B cell (primary cell): ENCODE data around the gene ADH7. TPM values are rescaled to one million over a fixed set of nuclear protein-coding genes. Genes with fewer than 3 reads are reported as not detected.

Source experiments
- ATAC-seq: fragments of 200-7000 bp; cut with Tn5 transposase; one replicate; pipeline ENCODE4 v1.10.0; 2021; ENCODE audit warnings: low read depth, mild to moderate bottlenecking, moderate number of reproducible peaks, moderate library complexity
- CTCF ChIA-PET: fragments of 350-600 bp; sonication (Branson Sonifier 250); formaldehyde crosslinking; loops from one replicate; lab custom pipeline; 2021; ENCODE audit warnings: antibody characterized with exemption, inconsistent platforms; lab: Charles Lee
- POLR2A ChIA-PET: fragments of 350-600 bp; sonication (Branson Sonifier 250); formaldehyde crosslinking; loops from one replicate; lab custom pipeline; 2021; ENCODE audit warnings: antibody characterized with exemption; lab: Charles Lee
- DNase-seq: peaks from one replicate; pipeline ENCODE4 v3.0.0; 2013
- H2AFZ ChIP-seq: 2 replicates; pipeline ENCODE4 v1.6.1; 2012; ENCODE audit warnings: mild to moderate bottlenecking, low read depth, low read length; ENCODE audit not compliant: insufficient read depth, poor library complexity, severe bottlenecking
- H3K27ac ChIP-seq, 2 donors: 1 replicate in 1 of 2; 2 replicates in 1 of 2; pipeline ENCODE4 v1.5.1; 2012 to 2013; ENCODE audit warnings: low read length in 2 of 2, mild to moderate bottlenecking in 2 of 2, moderate library complexity in 1 of 2
- H3K27me3 ChIP-seq, 4 experiments: fragments of 200-600 bp in 1 of 4; sonication (generic) in 1 of 4; replicated peaks in 1 of 4; 1 replicate in 2 of 4; 2 replicates in 2 of 4; pipeline versions ENCODE4 v1.6.1 to v1.7.0; 2013 to 2016; ENCODE audit warnings: low read length in 3 of 4, mild to moderate bottlenecking in 2 of 4, mixed read lengths in 1 of 4, moderate library complexity in 1 of 4; ENCODE audit not compliant: insufficient read depth in 4 of 4, control insufficient read depth in 3 of 4; ENCODE audit errors: control extremely low read depth in 1 of 4
- H3K36me3 ChIP-seq, 2 experiments: replicated peaks in 1 of 2; 1 replicate in 1 of 2; 2 replicates in 1 of 2; pipeline versions ENCODE4 v1.6.1 to v1.7.1; 2013; ENCODE audit warnings: low read length in 1 of 2; ENCODE audit not compliant: insufficient read depth in 2 of 2, control insufficient read depth in 1 of 2; ENCODE audit errors: control extremely low read depth in 1 of 2, extremely low read depth in 1 of 2
- H3K4me1 ChIP-seq, 2 donors: fragments of 200-600 bp in 1 of 2; sonication (generic) in 1 of 2; 1 replicate in 1 of 2; 2 replicates in 1 of 2; pipeline versions ENCODE4 v1.5.1 to v1.6.1; 2013 to 2017; ENCODE audit warnings: low read length in 2 of 2; ENCODE audit not compliant: control insufficient read depth in 2 of 2, insufficient read depth in 2 of 2
- H3K4me2 ChIP-seq: replicated peaks from 2 replicates; pipeline ENCODE3; 2012; ENCODE audit warnings: mild to moderate bottlenecking, low read depth, low read length; ENCODE audit not compliant: poor library complexity, severe bottlenecking
- H3K4me3 ChIP-seq, 5 experiments: fragments of 200-600 bp in 1 of 5; sonication (generic) in 1 of 5; 1 replicate in 3 of 5; 2 replicates in 2 of 5; pipeline versions ENCODE4 v1.5.1 to v1.7.0; 2011 to 2016; ENCODE audit warnings: low read length in 4 of 5, mild to moderate bottlenecking in 4 of 5, low read depth in 2 of 5, control low read depth in 1 of 5, moderate library complexity in 1 of 5; ENCODE audit not compliant: insufficient read depth in 1 of 5; ENCODE audit errors: control extremely low read depth in 1 of 5, extremely low read depth in 1 of 5
- H3K79me2 ChIP-seq: fragments of 200-600 bp; sonication (generic); one replicate; pipeline ENCODE4 v1.6.0; 2016; ENCODE audit warnings: low read length; ENCODE audit not compliant: control insufficient read depth, insufficient read depth
- H3K9ac ChIP-seq: fragments of 200-600 bp; sonication (generic); 2 replicates; pipeline ENCODE4 v1.6.1; 2017; ENCODE audit warnings: mild to moderate bottlenecking, low read length, moderate library complexity
- H3K9me3 ChIP-seq, 3 donors: one replicate each; pipeline versions ENCODE4 v1.6.1 to v1.7.1; 2013; ENCODE audit warnings: low read length in 2 of 3; ENCODE audit not compliant: control insufficient read depth in 2 of 3, insufficient read depth in 1 of 3; ENCODE audit errors: control extremely low read depth in 1 of 3
- H4K20me1 ChIP-seq: 2 replicates; pipeline ENCODE4 v1.6.0; 2012; ENCODE audit warnings: mild to moderate bottlenecking, low read length; ENCODE audit not compliant: insufficient read depth, control insufficient read depth, poor library complexity, severe bottlenecking
- H3K27ac Mint-ChIP-seq: one replicate; pipeline ENCODE4 v1.8.0; 2021; ENCODE audit warnings: mixed read lengths
- H3K27me3 Mint-ChIP-seq: one replicate; pipeline ENCODE4 v1.8.0; 2021; ENCODE audit warnings: mixed read lengths
- H3K4me1 Mint-ChIP-seq: one replicate; pipeline ENCODE4 v1.8.0; 2021; ENCODE audit warnings: mixed read lengths
- H3K4me3 Mint-ChIP-seq: one replicate; pipeline ENCODE4 v1.8.0; 2021; ENCODE audit warnings: mixed read lengths
- H3K9me3 Mint-ChIP-seq: one replicate; pipeline ENCODE4 v1.8.0; 2022; ENCODE audit warnings: mixed read lengths; ENCODE audit not compliant: insufficient read depth
- CTCF ChIP-seq: fragments of 200-600 bp; IDR thresholded peaks from one replicate; pipeline ENCODE4 v1.8.0; 2022; ENCODE audit warnings: antibody characterized with exemption, mild to moderate bottlenecking
- EZH2 ChIP-seq: IDR thresholded peaks from 2 replicates; pipeline ENCODE4 v1.6.1; 2012; ENCODE audit warnings: borderline replicate concordance, low read depth, mild to moderate bottlenecking, moderate library complexity, low read length; ENCODE audit not compliant: insufficient read depth, poor library complexity, severe bottlenecking
- WGBS: methylation state at CpG from one replicate; pipeline ENCODE4 v1.1.5; 2013; ENCODE audit warnings: missing lambda C conversion rate; ENCODE audit not compliant: insufficient coverage; 5-methylcytosine and 5-hydroxymethylcytosine counted together
- intact Hi-C: fragments of 100-400 bp; cut with micrococcal nuclease; formaldehyde crosslinking; loops from one replicate; pipeline ENCODE4 v1.10.0; 2022
- polyA plus RNA-seq: library from polyadenylated mRNA; depleted of rRNA; stranded (reverse); fragments of >200 nt; gene quantifications from 2 replicates; pipeline ENCODE4 v1.2.3, GENCODE V29; 2012
- total RNA-seq, 2 donors: library from RNA; stranded (reverse); fragments of 120-200 nt in 1 of 2; gene quantifications; 1 replicate in 1 of 2; 2 replicates in 1 of 2; pipeline versions ENCODE4 v1.2.3 to v1.2.4, GENCODE V29; 2013 to 2022

ADH7 gene
- total and polyA plus RNA-seq, 2 donors (not counting 1 experiment from before 2014, with no cell fraction given): not detected

GRCh38 chr4:99462875-99463464 is 27.8 kb upstream of the ADH7 start:
- no peak overlapping the region for H3K4me3 Mint-ChIP-seq
- DNase-seq: peak; percentile 59
- no peaks in the 10 kb centered on the region for H3K9me3 Mint-ChIP-seq
- H3K27me3 ChIP-seq: peaks cover 0 to 9% (median 0%) of the 10 kb centered on the region in 4 experiments
- H3K9ac ChIP-seq: no peak overlapping the region
- no peak overlapping the region for H3K27ac Mint-ChIP-seq
- CTCF ChIA-PET: interaction anchor here (0.8 to 2.8 kb wide), 12 partner anchors 8 to 1312 kb away, joined by 3 to 11 read pairs (median 4); no protein-coding TSS in a partner anchor
- H3K27me3 Mint-ChIP-seq: peaks cover 37% of the 10 kb centered on the region
- TF ChIP-seq CTCF (peak; percentile 84), EZH2 (no peak)
- no peak overlapping the region for H3K27ac ChIP-seq
- no peak overlapping the region for H2AFZ ChIP-seq
- no peaks in the 10 kb centered on the region for H3K36me3 ChIP-seq
- POLR2A ChIA-PET: no interaction called here
- no peak overlapping the region for H3K4me3 ChIP-seq
- no peaks in the 10 kb centered on the region for H3K4me1 Mint-ChIP-seq
- H3K79me2 ChIP-seq: no peaks in the 10 kb centered on the region
- H3K9me3 ChIP-seq: no peaks in the 10 kb centered on the region
- 0% methylated on average over 1 of the region's 4 CpGs for WGBS
- ATAC-seq: peak; percentile 39
- no peaks in the 10 kb centered on the region for H3K4me1 ChIP-seq
- intact Hi-C loops: loop anchor here (2.0 to 10.0 kb wide), 3 partner anchors 344 to 996 kb away; no protein-coding TSS in a partner anchor
- no peak overlapping the region for H3K4me2 ChIP-seq
- H4K20me1 ChIP-seq: no peaks in the 10 kb centered on the region

GRCh38 chr4:99461623-99462401 is 26.7 kb upstream of the ADH7 start:
- Histone ChIP-seq H3K9ac (no peak overlapping the region), H3K4me2 (no peak overlapping the region), H3K4me3 (no peak overlapping the region), H3K36me3 (no peaks in the 10 kb centered on the region), H2AFZ (no peak overlapping the region), H3K27me3 (peaks cover 0 to 9% (median 0%) of the 10 kb centered on the region in 4 experiments), H3K9me3 (no peaks in the 10 kb centered on the region), H3K79me2 (no peaks in the 10 kb centered on the region), H3K4me1 (no peaks in the 10 kb centered on the region), H3K27ac (no peak overlapping the region), H4K20me1 (no peaks in the 10 kb centered on the region)
- no peak for ATAC-seq
- TF ChIP-seq CTCF (no peak), EZH2 (no peak)
- Mint-ChIP-seq H3K4me1 (no peaks in the 10 kb centered on the region), H3K27me3 (peaks cover 30% of the 10 kb centered on the region), H3K4me3 (no peak overlapping the region), H3K27ac (no peak overlapping the region), H3K9me3 (no peaks in the 10 kb centered on the region)
- 44% methylated on average over 2 of the region's 4 CpGs for WGBS
- ChIA-PET POLR2A (no interaction called here), CTCF (interaction anchor here (1.1 to 2.2 kb wide), 3 partner anchors 23 to 993 kb away, joined by 3 to 9 read pairs (median 8); no protein-coding TSS in a partner anchor)
- no peak for DNase-seq
- intact Hi-C loops: loop anchor here (2.0 to 10.0 kb wide), 3 partner anchors 343 to 995 kb away; no protein-coding TSS in a partner anchor
